Loucy (cell line): ENCODE measurements around the gene CUEDC1.
A peak's percentile ranks its signal among the peaks of the same experiment; 100 is the strongest.

ENCODE experiments used
- H2AFZ ChIP-seq: fragments of 200-600 bp; sonication (generic); 2 replicates; pipeline ENCODE4 v1.6.0; 2016; ENCODE audit warnings: antibody characterized with exemption, mild to moderate bottlenecking, low read length, moderate library complexity
- H3F3A ChIP-seq: fragments of 200-600 bp; 2 replicates; pipeline ENCODE4 v1.6.0; 2016; ENCODE audit warnings: antibody characterized with exemption, low read depth, mild to moderate bottlenecking
- H3K27me3 ChIP-seq: fragments of 200-600 bp; sonication (generic); 2 replicates; pipeline ENCODE4 v1.6.1; 2014; ENCODE audit warnings: low read length, mild to moderate bottlenecking; ENCODE audit not compliant: insufficient read depth, poor library complexity, severe bottlenecking
- H3K36me3 ChIP-seq: fragments of 200-600 bp; sonication (generic); 2 replicates; pipeline ENCODE4 v1.6.1; 2016; ENCODE audit warnings: low read length; ENCODE audit not compliant: insufficient read depth
- H3K4me1 ChIP-seq: fragments of 200-600 bp; sonication (generic); 2 replicates; pipeline ENCODE4 v1.5.1; 2014; ENCODE audit warnings: low read length, mild to moderate bottlenecking; ENCODE audit not compliant: insufficient read depth, poor library complexity, severe bottlenecking
- H3K4me2 ChIP-seq: fragments of 200-600 bp; sonication (generic); 2 replicates; pipeline ENCODE4 v1.6.0; 2014; ENCODE audit warnings: antibody characterized with exemption, low read length, low read depth, mild to moderate bottlenecking; ENCODE audit not compliant: poor library complexity, severe bottlenecking
- H3K4me3 ChIP-seq: fragments of 200-600 bp; sonication (generic); 2 replicates; pipeline ENCODE4 v1.5.1; 2014; ENCODE audit warnings: low read length, mild to moderate bottlenecking, mixed read lengths; ENCODE audit not compliant: poor library complexity, severe bottlenecking
- H3K79me2 ChIP-seq: fragments of 200-600 bp; sonication (generic); 2 replicates; pipeline ENCODE4 v1.6.1; 2014; ENCODE audit warnings: low read length; ENCODE audit not compliant: insufficient read depth
- H3K9ac ChIP-seq: fragments of 200-600 bp; sonication (generic); 2 replicates; pipeline ENCODE4 v1.6.0; 2014; ENCODE audit warnings: mild to moderate bottlenecking, low read depth, low read length, moderate library complexity; ENCODE audit not compliant: poor library complexity, severe bottlenecking
- H3K9me2 ChIP-seq: fragments of 200-600 bp; sonication (generic); replicated peaks from 2 replicates; pipeline ENCODE4 v1.6.1; 2016; ENCODE audit warnings: low read depth, low read length, mixed read lengths
- H3K9me3 ChIP-seq: fragments of 200-600 bp; sonication (generic); 2 replicates; pipeline ENCODE4 v1.6.1; 2014; ENCODE audit warnings: mild to moderate bottlenecking, antibody characterized with exemption, low read length, low read depth; ENCODE audit not compliant: insufficient read depth
- H4K20me1 ChIP-seq: fragments of 200-600 bp; sonication (generic); 2 replicates; pipeline ENCODE4 v1.6.0; 2014; ENCODE audit warnings: antibody characterized with exemption, low read length, mild to moderate bottlenecking; ENCODE audit not compliant: insufficient read depth, poor library complexity, severe bottlenecking
- CTCF ChIP-seq: fragments of 200-600 bp; sonication (generic); conservative IDR thresholded peaks from 2 replicates; pipeline ENCODE4 v1.5.1; 2014; ENCODE audit warnings: mild to moderate bottlenecking, antibody characterized with exemption, low read length
- EZH2phosphoT487 ChIP-seq: fragments of 200-600 bp; IDR thresholded peaks from 2 replicates; pipeline ENCODE4 v1.6.1; 2018; ENCODE audit warnings: antibody characterized with exemption, mild to moderate bottlenecking, moderate library complexity, borderline replicate concordance

The CUEDC1 gene

GRCh38 chr17:57892146-57892819 lies 62.9 kb downstream of the CUEDC1 start:
- Histone ChIP-seq H3K9ac (no peak overlapping the region), H3K4me2 (no peak overlapping the region), H3K9me2 (no peaks in the 10 kb centered on the region), H3K4me3 (no peak overlapping the region), H2AFZ (no peak overlapping the region), H3K4me1 (peaks cover 16% of the 10 kb centered on the region), H4K20me1 (no peaks in the 10 kb centered on the region), H3K9me3 (no peaks in the 10 kb centered on the region), H3K79me2 (no peaks in the 10 kb centered on the region), H3F3A (no peaks in the 10 kb centered on the region), H3K27me3 (no peaks in the 10 kb centered on the region), H3K36me3 (no peaks in the 10 kb centered on the region)
- TF ChIP-seq CTCF: peak; percentile 98
- no peak for TF ChIP-seq EZH2phosphoT487

DNA sequence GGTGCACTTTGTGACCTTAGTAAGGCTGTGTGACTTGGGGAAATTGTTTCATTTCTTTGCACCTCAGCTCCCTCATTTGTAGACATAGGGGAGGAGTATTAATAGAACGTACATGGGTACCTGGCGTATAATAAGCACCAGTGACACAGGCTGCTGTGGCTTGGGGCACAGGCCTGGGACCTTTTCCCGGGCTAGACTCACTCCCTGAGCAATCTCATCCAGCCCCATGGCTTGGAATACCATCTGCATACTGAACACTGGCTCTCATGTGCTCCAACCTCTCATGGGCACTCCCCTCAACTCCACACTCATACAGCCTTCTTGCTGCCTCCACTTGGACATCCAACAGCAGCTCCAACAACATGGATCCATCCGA lies 64.4 kb downstream of the CUEDC1 start:
- TF ChIP-seq EZH2phosphoT487: no peak
- no peak for TF ChIP-seq CTCF
- no peak overlapping the region for H3K9ac ChIP-seq
- H3K4me2 ChIP-seq: no peak overlapping the region
- H3K9me3 ChIP-seq: no peaks in the 10 kb centered on the region
- no peaks in the 10 kb centered on the region for H3F3A ChIP-seq
- H3K4me3 ChIP-seq: no peak overlapping the region
- no peaks in the 10 kb centered on the region for H3K27me3 ChIP-seq
- H3K4me1 ChIP-seq: peaks cover 16% of the 10 kb centered on the region
- no peaks in the 10 kb centered on the region for H3K79me2 ChIP-seq
- no peaks in the 10 kb centered on the region for H4K20me1 ChIP-seq
- no peaks in the 10 kb centered on the region for H3K9me2 ChIP-seq
- H2AFZ ChIP-seq: no peak overlapping the region
- H3K36me3 ChIP-seq: no peaks in the 10 kb centered on the region

DNA sequence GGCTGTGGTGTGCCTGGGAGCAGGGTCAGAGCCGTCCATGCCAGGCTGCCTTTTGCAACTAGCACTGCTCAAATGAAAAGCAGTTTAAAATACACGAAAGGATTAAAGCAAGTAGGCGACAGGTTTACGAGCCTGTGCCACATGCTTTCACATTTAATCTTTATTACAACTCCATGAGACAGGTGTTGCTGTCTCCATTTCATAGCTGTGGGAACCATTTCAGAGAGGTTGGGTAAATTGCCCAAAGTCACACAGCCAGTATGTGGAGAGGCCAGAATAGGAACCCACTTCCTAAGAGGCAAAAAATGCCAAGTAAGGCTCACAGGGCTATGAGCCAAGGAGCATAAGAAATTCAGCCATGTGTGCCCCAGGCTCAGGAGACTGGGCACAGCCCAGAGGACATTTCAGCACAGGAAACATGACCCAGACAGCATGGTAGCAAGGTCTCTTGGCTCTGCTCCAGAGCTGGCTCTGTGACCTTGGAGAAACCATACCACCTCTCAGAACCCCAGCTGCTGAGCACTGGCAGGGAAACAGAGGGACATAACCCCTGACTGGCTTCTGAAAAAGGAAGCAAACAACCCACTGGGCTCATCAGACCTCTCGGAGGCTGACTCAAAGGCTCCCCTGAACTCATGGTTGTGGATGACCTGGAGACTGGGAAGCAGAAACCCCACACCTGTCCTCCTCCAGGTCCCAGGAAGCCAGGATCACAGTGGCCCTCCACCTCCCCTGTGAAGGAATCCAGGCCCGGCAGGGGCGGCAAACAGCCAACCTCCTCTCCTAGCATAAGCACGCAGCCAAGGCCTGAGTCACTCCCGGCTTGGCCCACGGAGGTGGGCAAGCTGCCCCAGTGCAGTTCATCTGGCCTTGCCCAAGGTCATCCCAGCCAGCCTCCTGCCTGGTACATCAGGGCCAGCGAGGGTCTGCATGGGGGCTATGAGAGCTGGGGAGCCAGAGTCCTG lies 65.0 kb downstream of the CUEDC1 start:
- Histone ChIP-seq H3K27me3 (no peaks in the 10 kb centered on the region), H2AFZ (no peak overlapping the region), H3K79me2 (no peaks in the 10 kb centered on the region), H3F3A (no peaks in the 10 kb centered on the region), H3K9me2 (no peaks in the 10 kb centered on the region), H3K4me3 (no peak overlapping the region), H3K9me3 (no peaks in the 10 kb centered on the region), H3K4me2 (no peak overlapping the region), H3K36me3 (no peaks in the 10 kb centered on the region), H4K20me1 (no peaks in the 10 kb centered on the region), H3K4me1 (peaks cover 16% of the 10 kb centered on the region), H3K9ac (no peak overlapping the region)
- TF ChIP-seq EZH2phosphoT487 (no peak), CTCF (no peak)
